GM19468 (cell line): ENCODE results near the gene DEDD.

Experiments
- ATAC-seq: cut with Tn5 transposase; IDR thresholded peaks from one replicate; pipeline ENCODE4 v1.9.1; 2021; ENCODE audit warnings: mild to moderate bottlenecking, moderate library complexity, moderate number of reproducible peaks; ENCODE audit not compliant: unreplicated experiment; ENCODE audit errors: extremely low read depth

The DEDD gene

DNA sequence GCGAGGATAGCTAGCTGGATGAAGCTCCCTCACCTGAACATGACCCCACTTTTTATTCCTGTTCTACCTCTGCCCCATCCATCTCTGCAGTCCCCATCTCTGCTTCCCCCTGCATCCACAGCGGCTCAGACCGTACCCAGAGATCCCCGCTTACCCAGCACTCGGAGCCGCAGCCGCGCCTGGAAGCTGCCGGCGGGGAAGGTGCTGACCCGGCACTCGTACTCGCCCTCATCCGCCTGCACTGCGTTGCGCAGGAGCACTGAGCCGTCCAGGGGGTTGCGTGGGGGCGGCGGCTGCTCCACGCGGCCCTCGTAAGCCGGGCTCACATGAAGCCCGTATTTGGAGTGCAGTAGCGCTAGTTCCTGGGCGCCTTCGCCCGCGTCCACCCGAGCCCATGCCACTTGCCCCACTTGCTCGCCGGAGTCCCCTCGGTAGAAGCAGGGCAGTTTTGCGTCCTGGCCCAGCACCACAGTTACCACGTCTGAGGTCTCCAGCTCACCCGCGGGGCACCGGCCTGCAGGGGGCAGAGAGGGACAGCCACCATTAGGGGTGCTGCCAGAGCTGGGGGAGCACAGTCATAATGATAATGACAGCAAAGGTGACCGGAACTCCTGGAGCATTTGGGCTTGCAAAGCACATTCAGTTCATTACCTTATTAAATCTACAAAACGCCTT is 52.9 kb downstream of the DEDD start:
- no peak for ATAC-seq

DNA sequence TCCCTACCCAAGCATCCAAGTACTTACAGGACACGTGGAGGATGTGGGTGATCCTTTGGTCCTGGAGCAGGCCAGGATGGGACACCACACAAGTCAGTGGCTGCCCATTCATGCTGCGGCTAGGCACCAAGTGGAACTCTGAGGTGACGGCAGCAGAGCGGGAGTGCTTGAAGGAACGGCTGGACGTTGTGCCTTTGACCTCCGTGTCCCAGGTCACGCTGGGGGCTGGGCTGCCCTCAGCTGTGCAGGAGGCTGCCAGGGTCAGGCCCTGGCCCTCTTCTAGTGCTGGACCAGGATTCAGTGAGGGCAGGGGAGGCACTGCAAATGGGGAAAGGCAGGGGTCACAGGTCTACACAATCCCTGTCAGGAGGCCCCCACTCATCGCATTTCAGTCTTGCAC is 55.0 kb downstream of the DEDD start:
- no peak for ATAC-seq

DNA sequence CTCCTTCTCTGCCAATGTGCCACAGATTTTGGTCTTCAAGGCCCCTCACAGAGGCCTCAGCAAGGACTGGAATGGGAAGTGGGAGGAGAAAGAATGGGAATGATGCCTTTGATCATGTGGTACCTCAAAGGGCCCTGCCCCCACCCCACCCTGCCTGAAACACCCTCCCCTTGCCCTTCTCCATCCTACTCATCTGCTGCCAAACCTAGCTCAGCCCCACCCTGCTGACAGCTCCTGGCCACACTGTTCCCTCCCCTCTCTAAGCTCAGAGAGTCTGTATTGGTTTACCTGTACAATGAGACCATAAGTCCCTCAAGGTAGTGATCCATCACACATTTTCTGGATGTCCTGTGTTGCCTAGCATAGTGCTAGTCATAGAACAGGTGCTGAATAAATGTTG is 56.1 kb downstream of the DEDD start:
- no peak for ATAC-seq

DNA sequence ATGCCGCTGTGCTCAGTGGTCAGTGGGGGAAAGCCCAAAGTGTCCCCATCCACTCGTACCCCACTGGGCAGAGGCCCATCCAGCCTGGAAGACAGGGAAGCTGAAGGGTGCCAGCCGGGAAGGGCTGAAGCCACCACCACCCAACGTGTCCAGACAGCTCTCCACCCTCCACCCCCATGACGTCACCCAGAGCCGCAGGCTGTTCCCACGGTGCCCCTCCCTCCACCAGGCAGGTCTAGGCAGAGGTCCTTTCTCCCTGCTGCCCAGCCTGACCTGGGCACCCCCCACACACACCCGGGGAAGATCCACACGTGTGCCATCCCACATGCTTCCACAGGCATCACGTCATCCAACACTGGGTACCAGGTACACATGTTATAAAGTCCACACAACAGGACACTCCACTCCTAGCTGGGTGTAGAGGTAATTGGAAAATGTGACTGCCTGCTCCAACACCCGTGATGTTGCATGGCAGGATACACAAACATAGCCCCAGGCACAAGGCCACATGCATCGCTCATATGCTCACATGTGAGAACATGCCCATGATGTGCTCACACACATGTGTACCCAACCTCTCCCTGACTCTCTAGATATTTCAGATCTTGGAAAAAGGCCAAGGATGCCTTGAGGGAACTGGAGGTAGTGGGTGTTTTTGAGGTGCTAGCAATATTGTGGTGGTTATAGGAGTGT is 57.6 kb downstream of the DEDD start:
- no peak for ATAC-seq

DNA sequence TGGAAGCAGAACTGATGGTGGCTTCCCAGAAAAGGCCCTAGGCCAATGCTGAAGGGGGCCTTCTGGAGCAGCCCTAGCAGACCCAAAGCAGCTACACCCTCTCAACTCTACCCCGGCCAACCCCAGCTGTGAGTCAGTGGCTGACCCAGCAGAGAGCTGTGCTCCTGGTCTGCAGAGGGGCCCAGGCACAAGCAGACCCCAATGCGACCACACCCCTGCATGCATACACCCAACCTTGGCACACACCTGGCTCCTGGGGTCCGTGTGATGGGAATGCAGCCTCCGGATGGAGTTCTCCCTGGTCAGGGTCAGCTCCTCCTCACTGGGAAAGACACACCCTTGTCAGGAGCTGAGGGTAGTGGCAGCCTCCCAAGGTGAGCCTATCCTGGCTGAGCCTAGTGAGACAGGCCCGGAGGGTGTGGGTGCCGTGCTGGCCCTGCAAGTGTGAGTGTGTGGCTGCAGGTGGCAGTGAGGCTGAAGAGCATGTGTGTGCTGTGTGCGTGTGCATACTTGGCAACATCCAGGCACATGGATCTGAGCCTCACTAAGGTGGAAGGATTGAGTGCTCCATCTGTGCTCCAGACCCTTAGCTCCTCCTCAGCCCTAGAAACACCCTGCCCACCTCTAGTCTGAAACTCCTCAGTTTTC is 58.9 kb downstream of the DEDD start:
- no peak for ATAC-seq

DNA sequence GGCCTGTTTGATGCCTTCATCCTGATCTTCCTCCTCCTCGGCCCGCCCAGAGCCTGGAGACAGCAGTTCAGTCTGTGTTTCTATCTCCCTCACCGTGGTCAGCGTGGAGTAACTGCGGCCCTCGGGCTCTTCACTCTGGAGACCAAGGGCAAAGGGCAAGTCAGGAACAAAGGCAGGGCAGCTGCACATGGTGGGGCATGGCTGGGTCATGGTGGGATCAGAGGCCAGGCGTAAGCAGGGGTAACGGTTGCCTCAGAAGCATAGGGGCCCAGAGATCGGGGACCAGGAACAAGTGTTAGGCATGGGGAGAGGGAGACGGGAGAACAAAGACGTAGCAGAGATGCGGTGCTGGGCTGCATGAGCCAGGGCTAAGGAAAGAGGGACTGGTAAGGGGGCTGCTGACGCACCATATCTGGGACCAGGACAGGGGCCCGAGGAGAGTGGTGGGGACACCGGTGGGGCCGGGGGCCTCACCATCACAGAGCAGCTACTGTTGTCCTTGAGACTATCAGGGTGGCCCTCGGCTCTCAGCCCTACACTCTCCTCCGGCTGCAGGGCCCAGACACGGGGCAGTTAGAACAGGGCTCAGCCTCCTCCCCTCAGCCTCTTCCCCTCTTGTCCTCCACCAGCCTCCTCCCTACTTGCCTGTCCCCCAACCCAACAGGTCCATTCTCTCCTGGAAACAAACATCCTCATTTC is 59.6 kb downstream of the DEDD start:
- no peak for ATAC-seq

DNA sequence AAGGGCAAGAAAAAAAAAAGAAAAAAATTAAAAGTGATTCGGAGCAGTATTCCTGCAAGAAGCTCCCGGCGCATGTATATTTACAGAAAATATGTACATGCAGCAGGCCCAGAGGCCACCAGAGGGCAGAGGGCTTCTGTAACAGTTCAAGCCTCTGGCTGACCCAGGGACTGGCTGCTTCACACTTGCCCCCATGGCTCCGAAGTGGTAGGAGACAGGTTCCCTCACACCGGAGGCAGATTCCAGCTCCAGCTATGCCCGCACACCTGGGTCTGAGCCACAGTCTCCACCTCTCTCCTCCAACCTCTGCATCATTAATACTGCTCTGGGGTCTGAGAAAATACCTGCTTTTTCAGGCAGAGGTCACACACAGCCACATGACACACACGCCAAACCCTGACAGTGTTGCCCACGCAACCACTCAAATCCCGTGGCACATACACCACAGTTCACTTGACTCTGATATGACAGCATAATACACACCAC is 60.5 kb downstream of the DEDD start:
- no peak for ATAC-seq
